ENCODE data around the gene ENAH. TPM values are rescaled to one million over a fixed set of nuclear protein-coding genes. Genes with fewer than 3 reads are reported as not detected.

The ENAH gene
- polyA plus RNA-seq, 1 of the 3 experiments (the other 2 are of a cell fraction): 48.9 TPM

DNA sequence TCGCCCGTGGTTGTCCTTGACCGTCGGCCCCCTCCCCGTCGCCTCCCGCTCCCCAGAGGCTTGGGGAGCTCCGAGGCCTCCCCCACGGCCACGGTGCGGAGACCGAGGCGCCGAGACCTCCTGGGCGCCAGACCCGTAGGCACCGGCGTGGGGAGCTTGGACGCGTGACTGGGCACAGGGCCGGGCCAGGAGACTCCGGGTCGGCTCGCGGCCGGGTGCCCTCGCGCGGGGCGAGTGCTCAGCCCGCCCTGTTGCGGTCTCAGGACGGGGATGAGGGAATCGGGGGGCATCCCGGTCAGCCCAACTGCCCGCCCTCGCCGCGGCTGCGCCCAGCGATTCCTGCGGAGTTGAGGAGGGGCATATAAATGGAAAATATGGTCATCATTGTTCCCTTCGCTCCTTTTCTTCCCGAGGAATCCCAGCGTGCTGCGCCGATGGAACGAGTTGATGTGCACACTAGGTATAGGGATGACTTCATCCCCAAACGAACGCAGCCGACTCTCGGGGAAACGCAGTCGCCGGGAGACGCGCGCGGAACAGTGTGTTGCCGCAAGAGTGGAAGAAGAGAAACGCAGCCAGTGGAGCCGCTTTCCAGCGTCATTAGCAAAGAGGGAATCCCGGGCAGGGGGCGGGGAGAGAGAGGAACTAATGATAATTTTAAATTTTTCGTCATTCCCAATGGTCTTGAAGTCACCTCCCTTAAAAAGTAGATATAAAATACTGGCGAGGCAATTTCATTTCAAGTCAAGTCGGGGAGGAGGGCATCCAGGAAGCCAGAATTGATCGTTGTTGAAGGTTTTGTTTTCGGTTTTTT lies 747 bp upstream of the ENAH start:
- peaks cover 71% of the 10 kb centered on the region for H3F3A ChIP-seq (replicated peaks; ENCODE audit: insufficient read depth)
- H3K4me2 ChIP-seq: peak overlapping the region; percentile 83
- H3K27me3 ChIP-seq (ENCODE audit: insufficient read depth): no peaks in the 10 kb centered on the region
- H3K79me2 ChIP-seq (ENCODE audit: insufficient read depth): peaks cover 50% of the 10 kb centered on the region
- CTCF ChIA-PET: interaction anchor here (0.6 to 2.7 kb wide), 5 partner anchors 83 to 179 kb away, joined by 3 to 29 read pairs (median 9); partner anchors contain the start of gene SRP9
- peak overlapping the region; percentile 95 to 99 for H3K27ac ChIP-seq (ENCODE audit: low read depth in 2 of 2, low read length in 1 of 2)
- no peaks in the 10 kb centered on the region for H3K9me2 ChIP-seq
- no peak; the same call in none of the 2 replicates for TF ChIP-seq MAX (IDR thresholded peaks at IDR 0.05; ENCODE audit: low read depth)
- TF ChIP-seq, protein P1, sequence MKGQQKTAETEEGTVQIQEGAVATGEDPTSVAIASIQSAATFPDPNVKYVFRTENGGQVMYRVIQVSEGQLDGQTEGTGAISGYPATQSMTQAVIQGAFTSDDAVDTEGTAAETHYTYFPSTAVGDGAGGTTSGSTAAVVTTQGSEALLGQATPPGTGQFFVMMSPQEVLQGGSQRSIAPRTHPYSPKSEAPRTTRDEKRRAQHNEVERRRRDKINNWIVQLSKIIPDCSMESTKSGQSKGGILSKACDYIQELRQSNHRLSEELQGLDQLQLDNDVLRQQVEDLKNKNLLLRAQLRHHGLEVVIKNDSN (IDR thresholded peaks at IDR 0.05; ENCODE audit: borderline replicate concordance, low read depth): 0 out of 2 replicates have a peak, but pooled peaks have one; percentile 6
- TF ChIP-seq TAF1 (IDR thresholded peaks at IDR 0.05; ENCODE audit: borderline replicate concordance, low read depth, low read length): peak; percentile 6; the same call in 1 of the 2 replicates
- 0 out of 2 replicates have a peak, but pooled peaks have one; percentile 28 for TF ChIP-seq ELF1 (IDR thresholded peaks at IDR 0.05)
- peak; percentile 74 for TF ChIP-seq POLR2AphosphoS5 (IDR thresholded peaks at IDR 0.05; ENCODE audit: low read depth, low read length)
- no peak for TF ChIP-seq MXI1 (IDR thresholded peaks at IDR 0.05; ENCODE audit: low read depth, low read length)
- no peak for TF ChIP-seq GABPA (IDR thresholded peaks at IDR 0.05; ENCODE audit: low read depth)
- TF ChIP-seq SIN3A (IDR thresholded peaks at IDR 0.05; ENCODE audit: borderline replicate concordance, low read depth, low read length): 0 out of 2 replicates have a peak, but pooled peaks have one; percentile 42
- TF ChIP-seq RFX5 (IDR thresholded peaks at IDR 0.05; ENCODE audit: low read length): no peak
- peak; percentile 33; the same call in 1 of the 2 replicates for TF ChIP-seq NRF1 (IDR thresholded peaks at IDR 0.05; ENCODE audit: low read depth, low read length)
- no peak for TF ChIP-seq RCOR1 (IDR thresholded peaks at IDR 0.05; ENCODE audit: low read length)
- peak; percentile 11; the same call in 1 of the 2 replicates for TF ChIP-seq RXRA (IDR thresholded peaks at IDR 0.05; ENCODE audit: borderline replicate concordance, low read depth)
- peak; percentile 9; the same call in 1 of the 2 replicates for TF ChIP-seq GATA2 (CRISPR knock-in tag; IDR thresholded peaks at IDR 0.05)
- H4K20me1 ChIP-seq (ENCODE audit: insufficient read depth): peaks cover 19% of the 10 kb centered on the region
- peak overlapping the region; percentile 98 for H3K9ac ChIP-seq
- peaks cover 15 to 41% of the 10 kb centered on the region in 2 experiments for H3K4me1 ChIP-seq (ENCODE audit: control insufficient read depth in 1 of 2, insufficient read depth in 2 of 2, low read depth in 1 of 2, low read length in 1 of 2)
- H3K36me3 ChIP-seq (replicated peaks in 1 of 2; ENCODE audit: control insufficient read depth in 1 of 2, insufficient read depth in 2 of 2, low read length in 1 of 2): peaks cover 0 to 8% of the 10 kb centered on the region in 2 experiments
- H3K9me3 ChIP-seq: no peaks in the 10 kb centered on the region
- no peak for DNase-seq
- no peak overlapping the region for H2AFZ ChIP-seq (ENCODE audit: low read depth)
- H3K4me3 ChIP-seq (ENCODE audit: low read depth in 2 of 2, low read length in 1 of 2): peak overlapping the region; percentile 71 to 96
- WGBS (ENCODE audit: low lambda C conversion rate): 2% methylated on average over 38 of the region's 70 CpGs
- POLR2A ChIA-PET: interaction anchor here (1.0 to 1.8 kb wide), 11 partner anchors 15 to 334 kb away, joined by 3 to 15 read pairs (median 6); partner anchors contain the start of gene SRP9
